CD4-positive, alpha-beta T cell treated with Interleukin-12 subunit alpha and Interleukin-12 subunit beta, for 1 hour (primary cell): ENCODE results near the gene ZBTB22.

ENCODE experiments used
- DNase-seq: peaks from one replicate; pipeline ENCODE4 v3.0.0-alpha.2; 2020

Gene ZBTB22

GRCh38 chr6:33329058-33329457 is 11.5 kb upstream of the ZBTB22 start:
- DNase-seq = no peak

- DNase-seq = no peak
Observed at GRCh38 chr6:33324125-33324524, 6.6 kb upstream of the ZBTB22 start.

DNA sequence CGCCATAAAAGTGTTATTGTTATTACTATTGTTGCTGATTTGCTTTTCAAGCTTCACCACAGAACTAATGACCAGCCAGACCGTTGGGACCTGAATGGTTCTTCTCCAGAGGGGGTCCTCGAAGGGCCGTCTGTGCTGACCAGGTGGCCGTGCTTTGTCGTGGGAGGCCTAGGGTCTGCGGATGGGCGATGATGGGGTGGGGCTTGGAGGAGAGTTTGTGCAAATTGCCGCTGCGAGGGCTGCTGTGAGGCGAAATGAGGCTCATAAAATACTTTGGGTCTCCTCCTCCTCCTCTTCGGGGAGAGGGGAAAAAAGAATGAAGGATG is 6.0 kb upstream of the ZBTB22 start:
- DNase-seq = no peak

GRCh38 chr6:33321227-33321626 is 3.7 kb upstream of the ZBTB22 start:
- no peak for DNase-seq

- DNase-seq = no peak
Observed at GRCh38 chr6:33320315-33321181, 3.0 kb upstream of the ZBTB22 start.

DNA sequence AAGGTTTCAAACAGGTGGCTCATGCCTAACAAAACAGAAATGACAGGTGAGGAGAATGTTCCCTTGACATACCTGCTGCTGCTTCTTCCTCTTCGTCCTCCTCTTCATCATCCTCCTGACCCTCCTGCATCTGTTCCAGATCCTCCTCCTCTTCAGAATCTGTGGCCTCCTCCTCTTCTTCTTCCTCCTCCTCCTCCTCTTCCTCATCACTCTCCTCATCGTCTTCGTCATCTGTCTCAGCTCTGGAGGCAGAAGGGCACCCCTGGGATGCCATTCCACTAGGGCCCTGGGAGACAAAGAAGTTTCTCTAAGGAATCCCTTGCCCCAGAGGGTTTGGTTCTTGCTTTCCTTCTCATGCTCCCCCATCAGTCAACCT is 2.4 kb upstream of the ZBTB22 start:
- no peak for DNase-seq

DNA sequence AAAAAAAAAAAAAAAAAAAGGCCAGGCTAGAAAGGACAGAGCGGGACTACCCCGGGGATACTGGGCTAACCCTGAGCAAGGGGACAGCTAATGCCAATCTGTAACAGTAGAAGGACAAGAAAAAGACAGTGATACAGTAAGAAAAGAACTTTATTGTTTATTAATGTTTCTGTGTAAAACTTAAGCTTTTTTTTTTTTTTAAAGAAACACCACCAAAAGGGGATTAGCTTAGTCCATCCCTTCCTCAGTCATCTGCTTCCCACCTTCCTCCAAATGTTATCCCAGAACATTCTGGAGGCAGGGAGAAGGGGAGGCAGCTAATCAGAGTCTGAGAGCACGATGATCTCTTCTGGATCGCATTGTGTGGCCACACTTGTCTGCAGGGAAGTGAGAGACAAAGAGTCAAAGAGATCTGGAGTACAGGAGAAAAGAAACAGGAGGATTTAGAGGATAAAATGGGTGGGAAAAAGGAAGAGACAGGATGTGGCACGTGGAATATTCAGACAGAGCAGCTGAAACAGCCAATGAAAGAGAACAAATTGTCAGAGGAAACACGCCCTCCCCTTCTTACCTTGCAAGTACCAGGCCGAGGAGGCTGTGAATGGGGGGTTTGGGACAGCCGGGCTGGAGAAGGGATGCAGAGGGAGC is 1.0 kb upstream of the ZBTB22 start:
- DNase-seq = no peak

DNA sequence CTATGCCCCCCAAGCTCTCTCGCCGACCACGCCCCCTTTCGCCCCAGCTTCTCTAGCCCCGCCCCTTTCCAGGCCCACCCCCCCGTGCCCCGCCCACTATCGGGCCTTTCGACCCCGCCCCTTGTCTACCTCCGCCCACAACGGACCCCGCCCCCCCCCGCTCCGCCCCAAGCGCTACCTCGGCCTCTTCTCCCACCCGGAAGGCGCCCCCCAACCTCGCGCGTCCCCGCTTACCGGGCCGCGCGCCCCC is 200 bp downstream of the ZBTB22 start:
- DNase-seq = no peak

DNA sequence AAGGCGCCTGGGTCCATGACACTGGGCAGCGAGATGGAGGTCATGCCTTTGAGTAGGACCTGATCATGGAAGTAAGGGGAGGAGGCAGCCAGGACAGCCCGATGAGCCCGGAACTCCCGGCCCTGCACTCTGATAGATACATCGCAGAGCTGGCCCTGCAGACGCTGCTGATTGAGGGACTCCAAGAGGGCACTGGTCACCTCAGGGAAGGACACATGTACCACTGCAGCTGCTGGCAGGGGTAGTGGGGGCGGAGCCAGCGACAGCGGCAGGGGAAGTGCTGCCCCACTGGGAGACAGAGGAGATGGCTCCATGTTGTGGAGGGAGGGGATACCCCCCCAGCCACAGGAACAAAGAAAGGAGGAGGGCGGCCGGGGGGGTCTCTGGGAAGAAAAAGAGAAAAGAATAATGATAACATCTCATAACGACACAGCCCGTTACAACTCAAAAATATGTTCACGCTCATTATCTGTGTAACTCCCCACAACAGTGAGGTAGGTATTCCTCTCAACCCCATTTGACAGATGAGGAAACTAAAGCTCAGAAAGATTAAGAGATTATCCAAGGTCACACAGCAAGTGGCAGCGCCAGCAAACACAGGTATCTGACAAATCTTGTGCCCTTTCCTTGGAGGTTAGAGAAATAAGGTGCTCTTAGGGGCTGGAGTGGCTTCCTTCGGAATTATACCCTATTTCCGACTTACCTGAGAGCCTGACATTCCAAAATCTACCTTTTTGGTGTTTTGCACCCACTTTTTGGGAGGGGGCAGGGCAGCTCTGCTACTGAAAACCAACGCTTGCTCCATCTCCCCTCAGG is 733 bp downstream of the ZBTB22 start:
- no peak for DNase-seq

GRCh38 chr6:33315793-33316602 is 1.5 kb downstream of the ZBTB22 start:
- DNase-seq = no peak

GRCh38 chr6:33314943-33315792 is 2.4 kb downstream of the ZBTB22 start:
- DNase-seq = peak; percentile 33

GRCh38 chr6:33314515-33314942 is 3.0 kb downstream of the ZBTB22 start:
- DNase-seq = peak; percentile 92

GRCh38 chr6:33313709-33314514 is 3.6 kb downstream of the ZBTB22 start, which contains the start of gene TAPBP:
Gene TAPBP (minus strand): TSS chr6:33314078. CDS start chr6:33314041, 37 bp downstream.
- peak; percentile 94 for DNase-seq

DNA sequence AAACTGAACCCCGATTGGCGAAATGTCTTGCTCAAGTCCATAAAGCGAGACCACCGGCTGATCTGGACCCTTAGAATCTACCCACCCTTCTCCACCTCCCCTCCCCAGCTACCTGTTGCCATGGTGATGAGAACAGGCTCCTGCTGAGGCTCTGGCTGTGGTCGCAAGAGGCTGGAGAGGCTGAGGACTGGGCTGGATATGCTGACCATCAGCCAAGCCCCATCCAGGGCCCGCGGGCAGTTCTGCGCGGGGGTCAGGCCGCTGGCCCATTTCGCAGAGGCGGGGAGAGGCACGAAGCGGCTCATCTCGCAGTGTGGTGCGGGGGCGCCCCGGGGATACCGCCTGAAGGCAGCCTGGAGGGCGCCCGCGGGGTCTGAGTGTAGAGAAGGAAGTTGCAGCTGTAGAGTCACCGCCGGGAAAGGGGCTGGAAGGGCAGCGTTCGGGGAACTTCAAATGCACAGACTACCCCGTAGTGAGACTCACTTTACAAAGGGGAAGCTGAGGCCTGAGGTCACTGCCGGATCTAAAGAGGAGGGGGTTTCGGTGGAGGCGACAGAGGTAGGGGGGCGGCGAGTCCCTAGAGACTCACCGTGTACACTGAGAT is 4.3 kb downstream of the ZBTB22 start:
- DNase-seq = peak; percentile 43

- peak; percentile 94 for DNase-seq
Observed at GRCh38 chr6:33312361-33313104, 5.0 kb downstream of the ZBTB22 start.

GRCh38 chr6:33306356-33306755 is 11.2 kb downstream of the ZBTB22 start:
- no peak for DNase-seq

DNA sequence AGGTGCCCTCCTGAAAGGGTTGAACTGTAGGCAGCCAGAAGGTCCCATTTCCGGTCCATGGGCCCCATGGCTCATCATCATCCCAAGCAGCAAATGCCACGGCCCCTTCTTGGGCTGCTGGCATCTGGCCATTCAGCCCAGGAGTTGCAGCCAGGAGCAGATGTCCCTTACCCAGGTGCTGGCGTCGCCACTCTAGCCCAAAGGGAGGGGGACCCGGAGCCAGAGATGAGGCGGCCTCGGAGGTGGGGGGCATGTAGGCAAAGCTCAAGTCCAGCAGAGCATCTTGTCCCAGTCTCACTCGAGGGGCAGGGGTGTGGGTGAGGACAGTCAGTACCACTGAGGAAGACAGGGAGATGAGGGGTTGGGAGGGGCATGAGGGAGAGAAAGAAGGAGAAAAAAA is 12.5 kb downstream of the ZBTB22 start:
- no peak for DNase-seq

DNA sequence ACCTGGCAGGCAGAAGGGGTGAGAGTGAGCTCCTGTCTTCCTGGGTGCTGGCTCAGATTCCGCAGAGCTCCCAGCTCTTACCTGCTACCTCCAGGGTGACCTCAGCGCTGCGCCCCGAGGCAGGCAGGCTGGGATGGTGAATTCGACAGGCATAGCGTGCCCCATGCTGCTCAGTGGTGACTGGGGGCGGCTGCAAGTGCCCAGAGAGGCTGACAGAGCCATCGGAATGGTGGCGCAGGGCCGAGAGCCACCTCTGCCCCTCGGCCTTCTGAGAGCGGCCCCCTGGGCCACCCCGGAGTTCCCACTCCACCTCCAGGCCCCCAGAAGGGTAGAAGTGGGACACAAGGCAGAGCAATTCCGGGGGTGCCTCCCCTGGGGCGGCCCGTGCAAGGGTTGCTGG is 13.3 kb downstream of the ZBTB22 start:
- no peak for DNase-seq

DNA sequence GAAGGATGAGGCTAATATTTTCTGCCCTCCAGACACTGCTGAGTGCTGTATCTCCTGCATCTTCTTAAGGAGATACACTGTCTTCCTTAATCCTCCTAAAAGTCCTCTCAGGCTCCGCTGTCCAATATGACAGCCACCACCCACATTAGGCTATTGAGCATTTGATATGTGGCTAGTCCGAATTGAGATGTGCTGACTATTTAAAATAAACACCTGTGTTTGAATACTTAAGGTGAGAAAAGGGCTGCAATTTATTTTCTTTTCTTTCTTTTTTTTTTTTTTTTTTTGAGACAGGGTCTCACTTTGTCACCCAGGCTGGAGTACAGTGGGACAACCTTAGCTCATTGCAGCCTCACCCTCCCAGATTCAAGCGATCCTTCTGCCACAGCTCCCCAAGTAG is 15.7 kb downstream of the ZBTB22 start:
- no peak for DNase-seq
